Tibial nerve (tissue), 4 donors: ENCODE data around the gene ABLIM2. TPM values are rescaled to one million over a fixed set of nuclear protein-coding genes. Genes with fewer than 3 reads are reported as not detected.

Experiments
- DNase-seq, 2 donors: peaks; one replicate each; pipeline ENCODE4 v3.0.0-alpha.2; 2019; ENCODE audit warnings: low spot score in 2 of 2
- H3K27ac ChIP-seq, 4 donors: fragments of 200-600 bp; sonication (generic) in 3 of 4; one replicate each; pipeline ENCODE4 v1.5.1; 2017 to 2019; ENCODE audit warnings: mild to moderate bottlenecking in 1 of 4
- H3K27me3 ChIP-seq, 2 donors: fragments of 200-600 bp; sonication (generic) in 1 of 2; one replicate each; pipeline versions ENCODE4 v1.5.1 to v1.6.0; 2017 to 2019
- H3K36me3 ChIP-seq, 3 donors: fragments of 200-600 bp; sonication (generic); one replicate each; pipeline ENCODE4 v1.5.1; 2018 to 2019
- H3K4me1 ChIP-seq, 4 donors: fragments of 200-600 bp; sonication (generic) in 3 of 4; one replicate each; pipeline ENCODE4 v1.5.1; 2017 to 2019
- H3K4me3 ChIP-seq, 4 donors: fragments of 200-600 bp; sonication (generic) in 3 of 4; one replicate each; pipeline ENCODE4 v1.5.1; 2017 to 2019; ENCODE audit warnings: mild to moderate bottlenecking in 1 of 4, moderate library complexity in 1 of 4
- H3K9me3 ChIP-seq, 4 donors: fragments of 200-600 bp; sonication (generic) in 3 of 4; one replicate each; pipeline ENCODE4 v1.5.1; 2017 to 2019
- CTCF ChIP-seq, 5 experiments: fragments of 200-600 bp in 3 of 5; fragments of 450-650 bp in 2 of 5; sonication (generic) in 3 of 5; IDR thresholded peaks; one replicate each; pipeline ENCODE4 v1.5.1; 2016 to 2019; ENCODE audit warnings: antibody characterized with exemption in 5 of 5, mild to moderate bottlenecking in 3 of 5, moderate library complexity in 2 of 5
- EP300 ChIP-seq, 2 donors: sonication (generic); formaldehyde crosslinking; IDR thresholded peaks; one replicate each; pipeline ENCODE4 v1.6.1; 2017; ENCODE audit warnings: antibody characterized with exemption in 2 of 2, mild to moderate bottlenecking in 1 of 2
- POLR2A ChIP-seq, 2 donors: fragments of 450-650 bp; IDR thresholded peaks; one replicate each; pipeline ENCODE4 v1.6.1; 2017; ENCODE audit warnings: antibody characterized with exemption in 2 of 2, mild to moderate bottlenecking in 2 of 2, moderate library complexity in 2 of 2
- WGBS, 2 donors: methylation state at CpG; one replicate each; pipeline ENCODE4 v1.1.5; 2018; 5-methylcytosine and 5-hydroxymethylcytosine counted together
- total RNA-seq, 4 donors: library from RNA; depleted of rRNA; stranded (reverse); fragments of >200 nt; gene quantifications; one replicate each; pipeline ENCODE4 v1.1.0, GENCODE V29; 2016

Gene ABLIM2
- total RNA-seq, 4 donors from 2014 or later, result 29.1 to 125 (median 41.7) TPM

GRCh38 chr4:8157944-8158709 lies 486 bp downstream of the ABLIM2 start:
- Histone ChIP-seq H3K27me3 (peaks cover 0 to 16% of the 10 kb centered on the region in 2 donors), H3K27ac (peak overlapping the region in 2 of 4 donors; percentile 56 to 77), H3K36me3 (no peaks in the 10 kb centered on the region), H3K9me3 (no peaks in the 10 kb centered on the region), H3K4me3 (peak overlapping the region; percentile 65 to 96 (median 86)), H3K4me1 (peaks cover 0 to 38% (median 22%) of the 10 kb centered on the region in 4 donors)
- 1 to 2% methylated on average over 16 to 29 of the region's 70 CpGs for WGBS, 2 donors
- DNase-seq, result no peak
- no peak for TF ChIP-seq EP300 (IDR thresholded peaks at IDR 0.05)
- no peak for TF ChIP-seq POLR2A (IDR thresholded peaks at IDR 0.05)
- no peak for TF ChIP-seq CTCF (IDR thresholded peaks at IDR 0.05)

- TF ChIP-seq EP300 (IDR thresholded peaks at IDR 0.05), result peak in 1 of 2 donors; percentile 13
- TF ChIP-seq POLR2A (IDR thresholded peaks at IDR 0.05), result no peak
- no peaks in the 10 kb centered on the region for H3K36me3 ChIP-seq
- WGBS, 2 donors, result 21 to 25% methylated on average over 15 of the region's 15 CpGs
- H3K4me1 ChIP-seq, result peaks cover 0 to 38% (median 22%) of the 10 kb centered on the region in 4 donors
- no peak for DNase-seq
- H3K27me3 ChIP-seq, result peaks cover 0 to 16% of the 10 kb centered on the region in 2 donors
- H3K27ac ChIP-seq, result peak overlapping the region in 1 of 4 donors; percentile 77
- H3K9me3 ChIP-seq, result no peaks in the 10 kb centered on the region
- H3K4me3 ChIP-seq, result peak overlapping the region; percentile 65 to 96 (median 86)
These were observed 1.1 kb downstream of the ABLIM2 start for GRCh38 chr4:8157496-8157895.

- TF ChIP-seq CTCF (IDR thresholded peaks at IDR 0.05) (no peak), EP300 (IDR thresholded peaks at IDR 0.05) (peak in 1 of 2 donors; percentile 26)
- peaks cover 0 to 38% (median 22%) of the 10 kb centered on the region in 4 donors for H3K4me1 ChIP-seq
- DNase-seq, result no peak
- no peaks in the 10 kb centered on the region for H3K9me3 ChIP-seq
- H3K36me3 ChIP-seq, result no peaks in the 10 kb centered on the region
- WGBS, 2 donors, result 43 to 67% methylated on average over 5 to 8 of the region's 8 CpGs
- H3K4me3 ChIP-seq, result peak overlapping the region in 1 of 4 donors; percentile 96
- peak overlapping the region in 1 of 4 donors; percentile 77 for H3K27ac ChIP-seq
- H3K27me3 ChIP-seq, result peaks cover 0 to 16% of the 10 kb centered on the region in 2 donors
These were observed 2.0 kb downstream of the ABLIM2 start for GRCh38 chr4:8156617-8157016.

GRCh38 chr4:8155660-8156421 lies 2.8 kb downstream of the ABLIM2 start:
- no peak for DNase-seq
- WGBS, 2 donors, result 94 to 95% methylated on average over 14 of the region's 14 CpGs
- peaks cover 0 to 37% (median 22%) of the 10 kb centered on the region in 4 donors for H3K4me1 ChIP-seq
- TF ChIP-seq POLR2A (IDR thresholded peaks at IDR 0.05), result no peak
- TF ChIP-seq CTCF (IDR thresholded peaks at IDR 0.05), result no peak
- no peak for TF ChIP-seq EP300 (IDR thresholded peaks at IDR 0.05)
- H3K36me3 ChIP-seq, result no peaks in the 10 kb centered on the region
- peaks cover 0 to 16% of the 10 kb centered on the region in 2 donors for H3K27me3 ChIP-seq
- no peaks in the 10 kb centered on the region for H3K9me3 ChIP-seq
- no peak overlapping the region for H3K27ac ChIP-seq
- H3K4me3 ChIP-seq, result no peak overlapping the region

- Histone ChIP-seq H3K27ac (no peak overlapping the region), H3K36me3 (peaks cover 0 to under 1% (median 0%) of the 10 kb centered on the region in 3 donors), H3K4me3 (no peak overlapping the region), H3K4me1 (peaks cover 0 to 29% (median 19%) of the 10 kb centered on the region in 4 donors), H3K9me3 (no peaks in the 10 kb centered on the region), H3K27me3 (peaks cover 0 to 16% of the 10 kb centered on the region in 2 donors)
- DNase-seq, result no peak
- TF ChIP-seq EP300 (IDR thresholded peaks at IDR 0.05), result no peak
- TF ChIP-seq POLR2A (IDR thresholded peaks at IDR 0.05), result no peak
- TF ChIP-seq CTCF (IDR thresholded peaks at IDR 0.05), result no peak
- 82 to 85% methylated on average over 6 of the region's 6 CpGs for WGBS, 2 donors
These were observed 3.6 kb downstream of the ABLIM2 start for GRCh38 chr4:8155048-8155447.
